ENCODE results near the gene KHSRP. TPM values are rescaled to one million over a fixed set of nuclear protein-coding genes. Genes with fewer than 3 reads are reported as not detected.

KHSRP gene
- total and polyA plus RNA-seq, 9 donors, result 56.2 to 260 (median 250) TPM

- no peak for DNase-seq
- Histone ChIP-seq H3K9me3 (no peaks in the 10 kb centered on the region), H3K4me3 (no peak overlapping the region), H3K4me1 (ENCODE audit: insufficient read depth) (peaks cover 4% of the 10 kb centered on the region), H3K36me3 (no peaks in the 10 kb centered on the region), H3K27me3 (no peaks in the 10 kb centered on the region), H3K27ac (no peak overlapping the region)
- WGBS, 3 donors, result 65 to 71% (median 67%) methylated on average over 20 of the region's 20 CpGs
- TF ChIP-seq POLR2A (IDR thresholded peaks at IDR 0.05), result no peak
- TF ChIP-seq EP300 (IDR thresholded peaks at IDR 0.05), result no peak
- intact Hi-C loops (cut with DNase I), result loop anchor here in 1 of 4 donors (5.0 to 10.0 kb wide), 2 partner anchors 47 to 871 kb away; partner anchors contain the start of genes ALKBH7, INSR and PSPN
These were observed 3.3 kb downstream of the KHSRP start for GRCh38 chr19:6421075-6422014.

GRCh38 chr19:6418562-6418932 is 6.1 kb downstream of the KHSRP start:
- TF ChIP-seq, protein P1, sequence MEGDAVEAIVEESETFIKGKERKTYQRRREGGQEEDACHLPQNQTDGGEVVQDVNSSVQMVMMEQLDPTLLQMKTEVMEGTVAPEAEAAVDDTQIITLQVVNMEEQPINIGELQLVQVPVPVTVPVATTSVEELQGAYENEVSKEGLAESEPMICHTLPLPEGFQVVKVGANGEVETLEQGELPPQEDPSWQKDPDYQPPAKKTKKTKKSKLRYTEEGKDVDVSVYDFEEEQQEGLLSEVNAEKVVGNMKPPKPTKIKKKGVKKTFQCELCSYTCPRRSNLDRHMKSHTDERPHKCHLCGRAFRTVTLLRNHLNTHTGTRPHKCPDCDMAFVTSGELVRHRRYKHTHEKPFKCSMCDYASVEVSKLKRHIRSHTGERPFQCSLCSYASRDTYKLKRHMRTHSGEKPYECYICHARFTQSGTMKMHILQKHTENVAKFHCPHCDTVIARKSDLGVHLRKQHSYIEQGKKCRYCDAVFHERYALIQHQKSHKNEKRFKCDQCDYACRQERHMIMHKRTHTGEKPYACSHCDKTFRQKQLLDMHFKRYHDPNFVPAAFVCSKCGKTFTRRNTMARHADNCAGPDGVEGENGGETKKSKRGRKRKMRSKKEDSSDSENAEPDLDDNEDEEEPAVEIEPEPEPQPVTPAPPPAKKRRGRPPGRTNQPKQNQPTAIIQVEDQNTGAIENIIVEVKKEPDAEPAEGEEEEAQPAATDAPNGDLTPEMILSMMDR (IDR thresholded peaks at IDR 0.05), result no peak
- no peak for TF ChIP-seq EP300 (IDR thresholded peaks at IDR 0.05)
- no peak for TF ChIP-seq POLR2A (IDR thresholded peaks at IDR 0.05)
- DNase-seq, result no peak
- Histone ChIP-seq H3K4me1 (ENCODE audit: insufficient read depth) (peaks cover 3% of the 10 kb centered on the region), H3K27me3 (no peaks in the 10 kb centered on the region), H3K4me3 (no peak overlapping the region), H3K27ac (no peak overlapping the region), H3K36me3 (no peaks in the 10 kb centered on the region), H3K9me3 (no peaks in the 10 kb centered on the region)
- intact Hi-C loops (cut with DNase I), result no loop called here
- 81 to 91% (median 85%) methylated on average over 17 to 19 of the region's 19 CpGs for WGBS, 3 donors

GRCh38 chr19:6417713-6418561 is 6.7 kb downstream of the KHSRP start:
- TF ChIP-seq POLR2A (IDR thresholded peaks at IDR 0.05) (no peak), EP300 (IDR thresholded peaks at IDR 0.05) (no peak)
- TF ChIP-seq, protein P1 (IDR thresholded peaks at IDR 0.05), result no peak
- Histone ChIP-seq H3K36me3 (no peaks in the 10 kb centered on the region), H3K4me1 (ENCODE audit: insufficient read depth) (peaks cover 1% of the 10 kb centered on the region), H3K9me3 (no peaks in the 10 kb centered on the region), H3K27ac (no peak overlapping the region), H3K4me3 (no peak overlapping the region), H3K27me3 (no peaks in the 10 kb centered on the region)
- intact Hi-C loops (cut with DNase I), result no loop called here
- 64 to 67% (median 66%) methylated on average over 32 to 33 of the region's 33 CpGs for WGBS, 3 donors
- DNase-seq, result peak in 1 of 5 donors; percentile 45

- no peak overlapping the region for H3K27ac ChIP-seq
- H3K36me3 ChIP-seq, result no peaks in the 10 kb centered on the region
- H3K4me1 ChIP-seq (ENCODE audit: insufficient read depth), result peaks cover 3% of the 10 kb centered on the region
- intact Hi-C loops (cut with DNase I), result no loop called here
- no peak for DNase-seq
- 82 to 88% (median 87%) methylated on average over 24 to 29 of the region's 29 CpGs for WGBS, 3 donors
- H3K9me3 ChIP-seq, result no peaks in the 10 kb centered on the region
- TF ChIP-seq, protein P1 (IDR thresholded peaks at IDR 0.05), result no peak
- TF ChIP-seq EP300 (IDR thresholded peaks at IDR 0.05) (no peak), POLR2A (IDR thresholded peaks at IDR 0.05) (no peak)
- H3K27me3 ChIP-seq, result no peaks in the 10 kb centered on the region
- no peak overlapping the region for H3K4me3 ChIP-seq
These were observed 7.8 kb downstream of the KHSRP start for GRCh38 chr19:6416658-6417405.

All from ovary (tissue), 9 donors.